ENCODE results near the gene NTN1. TPM values are rescaled to one million over a fixed set of nuclear protein-coding genes. Genes with fewer than 3 reads are reported as not detected.
"Not testable (repeated sequence)": the region's sequence is repeated elsewhere in the genome, so short reads cannot be mapped to it uniquely, and the experiment has no call there.

The NTN1 gene
- total and polyA plus RNA-seq, 2 of the 13 experiments (the other 11 are each of a cell fraction or from before 2014, with no cell fraction given) = 0.04 to 0.05 TPM

GRCh38 chr17:8981443-8981842 is 39.9 kb upstream of the NTN1 start:
- ChIA-PET POLR2A (no interaction called here), CTCF (ENCODE audit: low intra/inter-chr PET ratio, low total read pairs) (no interaction called here)
- no peak overlapping the region for H2AFZ ChIP-seq (ENCODE audit: low read length)
- H3K27me3 ChIP-seq (ENCODE audit: control insufficient read depth in 1 of 2, insufficient read depth in 2 of 2, low read length in 2 of 2) = peaks cover 0 to 3% of the 10 kb centered on the region in 2 experiments; a peak in 1 of 5 replicates
- ATAC-seq (no peak), DNase-seq (ENCODE audit: low spot score) (no peak), FAIRE-seq (no peak)
- intact Hi-C loops (cut with micrococcal nuclease; ENCODE audit: unreplicated experiment) (no loop called here), in situ Hi-C loops (cut with HindIII; ENCODE audit: extremely low pct_ligation_motif_present, low pct_unique_long_range_greater_than_20kb) (loop anchor here (25.0 kb wide), 1 partner anchor 306 kb away; no protein-coding TSS in a partner anchor)
- H3K4me1 ChIP-seq (ENCODE audit: insufficient read depth, low read length) = no peaks in the 10 kb centered on the region
- WGBS (ENCODE audit: low lambda C conversion rate) = 64% methylated on average over 2 of the region's 2 CpGs
- BruUV-seq (replicated peaks) = no TSS peak
- H4K20me1 ChIP-seq (ENCODE audit: insufficient read depth, low read length) = no peaks in the 10 kb centered on the region
- H3K27ac ChIP-seq (ENCODE audit: extremely low read length, insufficient read depth, low read length) = no peak overlapping the region
- H3K36me3 ChIP-seq (replicated peaks in 1 of 2; ENCODE audit: control insufficient read depth in 1 of 2, insufficient read depth in 2 of 2, low read length in 2 of 2) = no peaks in the 10 kb centered on the region
- H3K9me3 ChIP-seq (ENCODE audit: low read length) = no peaks in the 10 kb centered on the region
- TF ChIP-seq CEBPG (CRISPR knock-in tag; IDR thresholded peaks at IDR 0.05) (no peak), NFE2L2 (IDR thresholded peaks at IDR 0.05; ENCODE audit: low read length) (no peak), IKZF4 (CRISPR knock-in tag; IDR thresholded peaks at IDR 0.05; ENCODE audit: borderline replicate concordance, low read depth, not compliant biosample characterization) (no peak), ATF1 (CRISPR knock-in tag; IDR thresholded peaks at IDR 0.05) (no peak), ZNF282 (IDR thresholded peaks at IDR 0.05; ENCODE audit: partially characterized antibody) (no peak), ZNF44 (CRISPR knock-in tag; IDR thresholded peaks at IDR 0.05) (no peak), BRCA1 (CRISPR knock-in tag; IDR thresholded peaks at IDR 0.05) (no peak), CAMTA2 (CRISPR knock-in tag; IDR thresholded peaks at IDR 0.05; ENCODE audit: borderline replicate concordance) (no peak), HOXA7 (CRISPR knock-in tag; IDR thresholded peaks at IDR 0.05) (no peak), KDM1A (CRISPR knock-in tag; IDR thresholded peaks at IDR 0.05) (no peak), MNT (IDR thresholded peaks at IDR 0.05) (no peak), ZNF556 (CRISPR knock-in tag; IDR thresholded peaks at IDR 0.05; ENCODE audit: borderline replicate concordance) (no peak), ZC3H4 (CRISPR knock-in tag; IDR thresholded peaks at IDR 0.05; ENCODE audit: borderline replicate concordance) (no peak), ZNF18 (CRISPR knock-in tag; IDR thresholded peaks at IDR 0.05; ENCODE audit: insufficient replicate concordance) (no peak), IRX3 (CRISPR knock-in tag; IDR thresholded peaks at IDR 0.05; ENCODE audit: borderline replicate concordance, low read depth) (no peak)
- H3K4me2 ChIP-seq (ENCODE audit: low read depth, low read length) = no peak overlapping the region
- H3K9ac ChIP-seq (ENCODE audit: insufficient read depth, low read depth, low read length) = no peak overlapping the region
- no peak overlapping the region for H3K4me3 ChIP-seq (replicated peaks in 1 of 3; ENCODE audit: insufficient read depth in 1 of 3, low read depth in 2 of 3, low read length in 3 of 3)
- H3K79me2 ChIP-seq (ENCODE audit: insufficient read depth, low read length) = no peaks in the 10 kb centered on the region

GRCh38 chr17:8984225-8984624 is 37.1 kb upstream of the NTN1 start:
- H3K4me1 ChIP-seq (ENCODE audit: insufficient read depth, low read length); H3K4me2 ChIP-seq (ENCODE audit: low read depth, low read length); BruUV-seq (replicated peaks); intact Hi-C loops (cut with micrococcal nuclease; ENCODE audit: unreplicated experiment); DNase-seq (ENCODE audit: low spot score); H3K4me3 ChIP-seq (replicated peaks in 1 of 3; ENCODE audit: insufficient read depth in 1 of 3, low read depth in 2 of 3, low read length in 3 of 3); H3K27me3 ChIP-seq (ENCODE audit: control insufficient read depth in 1 of 2, insufficient read depth in 2 of 2, low read length in 2 of 2); H4K20me1 ChIP-seq (ENCODE audit: insufficient read depth, low read length); POLR2A ChIA-PET; FAIRE-seq; H2AFZ ChIP-seq (ENCODE audit: low read length); H3K9me3 ChIP-seq (ENCODE audit: low read length); H3K9ac ChIP-seq (ENCODE audit: insufficient read depth, low read depth, low read length); ATAC-seq; H3K36me3 ChIP-seq (replicated peaks in 1 of 2; ENCODE audit: control insufficient read depth in 1 of 2, insufficient read depth in 2 of 2, low read length in 2 of 2); CTCF ChIA-PET (ENCODE audit: low intra/inter-chr PET ratio, low total read pairs); H3K79me2 ChIP-seq (ENCODE audit: insufficient read depth, low read length); H3K27ac ChIP-seq (ENCODE audit: extremely low read length, insufficient read depth, low read length): not testable (repeated sequence)
- 12% methylated on average over 5 of the region's 5 CpGs for WGBS (ENCODE audit: low lambda C conversion rate)
- in situ Hi-C loops (cut with HindIII; ENCODE audit: extremely low pct_ligation_motif_present, low pct_unique_long_range_greater_than_20kb) = loop anchor here (25.0 kb wide), 1 partner anchor 303 kb away; no protein-coding TSS in a partner anchor

All from HepG2 (cell line).